GM12878 (cell line): ENCODE measurements around the gene MLPH. TPM values are rescaled to one million over a fixed set of nuclear protein-coding genes. Genes with fewer than 3 reads are reported as not detected.

Experiments used
- ATAC-seq: fragments of 200-7000 bp; cut with Tn5 transposase; 3 replicates; pipeline ENCODE4 v1.9.1; 2020; ENCODE audit warnings: mild to moderate bottlenecking, moderate library complexity
- BruUV-seq: library from RNA; stranded (reverse); fragments of 400-500 nt; replicated peaks from 2 replicates; lab custom pipeline; 2021; lab: Mats Ljungman, UMichigan
- CTCF ChIA-PET: fragments of 300-600 bp; sonication (Branson Sonifier 250); formaldehyde crosslinking; extraction: SDS; loops from one replicate; lab custom pipeline; 2021; ENCODE audit warnings: inconsistent platforms; lab: Yijun Ruan, JAX
- POLR2A ChIA-PET: fragments of 350-600 bp; formaldehyde crosslinking; extraction: SDS; loops from one replicate; lab custom pipeline; 2021; ENCODE audit warnings: inconsistent platforms; lab: Charles Lee
- RAD21 ChIA-PET: fragments of 300-600 bp; sonication (Branson Sonifier 250); formaldehyde crosslinking; loops from one replicate; lab custom pipeline; 2023; ENCODE audit warnings: antibody characterized with exemption; ENCODE audit not compliant: unreplicated experiment; lab: Charles Lee
- SMC1A ChIA-PET: fragments of 300-600 bp; sonication (Branson Sonifier 250); formaldehyde crosslinking; loops from one replicate; lab custom pipeline; 2023; ENCODE audit not compliant: unreplicated experiment, uncharacterized antibody; lab: Charles Lee
- DNase-seq: peaks from one replicate; pipeline ENCODE4 v3.0.0-alpha.2; 2011; ENCODE audit warnings: low read depth, low spot score
- FAIRE-seq: peaks from 3 replicates; lab custom pipeline; 2011; peaks lifted over from hg19 to GRCh38; lab: Jason Lieb, UNC
- H2AFZ ChIP-seq: 2 replicates; pipeline ENCODE4 v1.6.0; 2011; ENCODE audit warnings: low read depth, low read length, control low read depth; ENCODE audit not compliant: control insufficient read depth
- H3K27ac ChIP-seq: 2 replicates; pipeline ENCODE4 v1.5.1; 2011; ENCODE audit warnings: control low read depth; ENCODE audit not compliant: control insufficient read depth, insufficient read depth
- H3K27me3 ChIP-seq, 2 experiments: replicated peaks in 1 of 2; 2 replicates each; pipeline versions ENCODE4 v1.6.0 to v1.6.1; 2011; ENCODE audit warnings: low read length in 1 of 2; ENCODE audit not compliant: control insufficient read depth in 2 of 2, insufficient read depth in 2 of 2
- H3K36me3 ChIP-seq, 2 experiments: 2 replicates each; pipeline ENCODE4 v1.5.1; 2011; ENCODE audit warnings: low read length in 1 of 2; ENCODE audit not compliant: control insufficient read depth in 2 of 2, insufficient read depth in 2 of 2
- H3K4me1 ChIP-seq: 2 replicates; pipeline ENCODE4 v1.6.1; 2011; ENCODE audit warnings: mild to moderate bottlenecking, low read length, moderate library complexity, mixed read lengths; ENCODE audit not compliant: control insufficient read depth, insufficient read depth
- H3K4me2 ChIP-seq: 2 replicates; pipeline ENCODE4 v1.6.0; 2011; ENCODE audit warnings: control low read depth; ENCODE audit not compliant: control insufficient read depth, insufficient read depth
- H3K4me3 ChIP-seq: fragments of 200-600 bp; sonication (generic); 2 replicates; pipeline ENCODE4 v1.5.1; 2016
- H3K79me2 ChIP-seq: 2 replicates; pipeline ENCODE4 v1.6.0; 2011; ENCODE audit warnings: low read length; ENCODE audit not compliant: control insufficient read depth, insufficient read depth
- H3K9ac ChIP-seq: 2 replicates; pipeline ENCODE4 v1.8.0; 2011; ENCODE audit warnings: low read length, control low read depth, mixed read lengths; ENCODE audit not compliant: control insufficient read depth, insufficient read depth
- H3K9me3 ChIP-seq: replicated peaks from 3 replicates; pipeline ENCODE4 v1.5.1; 2011; ENCODE audit warnings: mild to moderate bottlenecking, low read length; ENCODE audit not compliant: control insufficient read depth, insufficient read depth
- H4K20me1 ChIP-seq: 2 replicates; pipeline ENCODE4 v1.6.0; 2011; ENCODE audit not compliant: control insufficient read depth, insufficient read depth
- FOXM1 ChIP-seq: IDR thresholded peaks from 2 replicates; pipeline ENCODE4 v1.6.1; 2012; ENCODE audit warnings: low read depth, mild to moderate bottlenecking, inconsistent platforms, low read length, moderate library complexity
- IKZF2 ChIP-seq, 2 experiments: fragments of 450-650 bp; IDR thresholded peaks; 2 replicates each; pipeline ENCODE4 v1.6.1; 2017; ENCODE audit warnings: mild to moderate bottlenecking in 2 of 2, moderate library complexity in 2 of 2
- JUND ChIP-seq: IDR thresholded peaks from 2 replicates; pipeline ENCODE4 v1.6.1; 2012; ENCODE audit warnings: low read depth, mild to moderate bottlenecking, low read length, improper control_type of control experiment, moderate library complexity
- KDM1A ChIP-seq: fragments of 200-600 bp; sonication (generic); IDR thresholded peaks from 2 replicates; pipeline ENCODE4 v1.6.1; 2016; ENCODE audit warnings: borderline replicate concordance
- NFXL1 ChIP-seq: fragments of 450-650 bp; IDR thresholded peaks from 2 replicates; pipeline ENCODE4 v1.6.1; 2017; ENCODE audit warnings: antibody characterized with exemption, mild to moderate bottlenecking, borderline replicate concordance
- NFYA ChIP-seq: IDR thresholded peaks from 2 replicates; pipeline ENCODE4 v1.6.1; 2011; ENCODE audit warnings: low read depth, mild to moderate bottlenecking, low read length, improper control_type of control experiment, borderline replicate concordance
- POU2F2 ChIP-seq: IDR thresholded peaks from 3 replicates; pipeline ENCODE4 v1.6.1; 2011; ENCODE audit warnings: low read depth, mild to moderate bottlenecking, low read length, borderline replicate concordance
- SIX5 ChIP-seq: IDR thresholded peaks from 2 replicates; pipeline ENCODE4 v1.6.1; 2011; ENCODE audit warnings: mild to moderate bottlenecking, low read depth, low read length, moderate library complexity; ENCODE audit not compliant: severe bottlenecking
- YY1 ChIP-seq: IDR thresholded peaks from 2 replicates; pipeline ENCODE4 v1.6.1; 2011; ENCODE audit warnings: low read depth, mild to moderate bottlenecking, low read length
- ZNF384 ChIP-seq: IDR thresholded peaks from 2 replicates; pipeline ENCODE4 v1.6.1; 2012; ENCODE audit warnings: low read depth, mild to moderate bottlenecking, low read length, improper control_type of control experiment, borderline replicate concordance
- in situ Hi-C: fragments of 300-500 bp; cut with MboI; formaldehyde crosslinking; loops from 9 replicates; pipeline ENCODE4 v1.14.3; 2018; ENCODE audit warnings: mixed read lengths
- intact Hi-C: fragments of 100-400 bp; cut with micrococcal nuclease; formaldehyde crosslinking; loops from one replicate; pipeline ENCODE4 v1.14.2; 2022; ENCODE audit not compliant: unreplicated experiment
- polyA plus RNA-seq, 11 experiments: library from polyadenylated mRNA; depleted of rRNA in 4 of 11; unstranded in 6 of 11; stranded (reverse) in 5 of 11; fragments of >200 nt; fragmentation: Nextera tagmentation in 4 of 11; fragmentation: Illumina TruSeq in 1 of 11; extraction: Ambion mirVana in 4 of 11; extraction: Trizol in 1 of 11; gene quantifications; 1 replicate in 1 of 11; 2 replicates in 10 of 11; pipeline versions ENCODE4 v1.2.1 to v1.2.3, GENCODE V29; 2011 to 2016; ENCODE audit warnings: inconsistent platforms in 2 of 11, missing spikeins in 2 of 11, low read depth in 1 of 11
- total RNA-seq, 4 experiments: library from RNA; depleted of rRNA in 3 of 4; stranded (reverse); fragments of >200 nt in 3 of 4; fragmentation: Illumina TruSeq in 1 of 4; extraction: Trizol in 1 of 4; gene quantifications; 2 replicates each; pipeline versions ENCODE4 v1.2.1 to v1.2.3, GENCODE V29; 2013 to 2021
- TF ChIP-seq, protein P1 (sequence below): fragments of 450-650 bp; IDR thresholded peaks from 2 replicates; pipeline ENCODE4 v1.6.1; 2016; ENCODE audit warnings: mild to moderate bottlenecking, moderate library complexity, borderline replicate concordance
- TF ChIP-seq, protein P2 (sequence below): fragments of 450-650 bp; IDR thresholded peaks from 2 replicates; pipeline ENCODE4 v1.6.1; 2016; ENCODE audit warnings: mild to moderate bottlenecking
- TF ChIP-seq, protein P3 (sequence below): IDR thresholded peaks from 2 replicates; pipeline ENCODE4 v1.6.1; 2012; ENCODE audit warnings: low read length, inconsistent platforms
- TF ChIP-seq, protein P4 (sequence below): fragments of 450-650 bp; IDR thresholded peaks from 2 replicates; pipeline ENCODE4 v1.6.1; 2017; ENCODE audit warnings: mild to moderate bottlenecking, moderate library complexity

The MLPH gene
- total and polyA plus RNA-seq, 10 of the 15 experiments (the other 5 are each of a cell fraction or from before 2014, with no cell fraction given): 0.16 to 0.85 TPM; not detected in 8

DNA sequence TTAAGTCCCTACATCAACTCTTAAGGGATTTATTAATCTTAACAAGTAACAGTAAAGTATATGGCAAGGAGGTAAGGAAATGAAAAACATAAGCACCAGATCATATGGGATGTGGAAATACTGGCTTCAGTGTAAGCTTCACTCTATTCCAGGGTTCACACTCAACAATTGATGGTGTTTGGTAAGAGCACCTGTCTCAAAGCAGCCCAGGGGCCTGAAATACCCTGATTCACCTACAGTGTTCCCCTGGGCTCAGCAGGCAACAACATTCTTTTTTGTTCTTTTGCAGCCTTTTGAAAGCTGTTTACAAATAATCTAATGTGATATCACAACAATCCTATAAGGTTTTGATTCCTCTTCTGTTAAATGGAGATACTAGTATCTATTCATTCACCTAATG, 1.2 kb upstream of the MLPH start:
- no peaks in the 10 kb centered on the region; the same call in 2 of the 3 replicates for H3K9me3 ChIP-seq
- no peaks in the 10 kb centered on the region for H3K36me3 ChIP-seq
- no TSS peak for BruUV-seq
- H3K4me2 ChIP-seq: no peak overlapping the region
- H4K20me1 ChIP-seq: no peaks in the 10 kb centered on the region
- in situ Hi-C loops (no loop called here), intact Hi-C loops (no loop called here)
- no peak overlapping the region for H3K4me3 ChIP-seq
- H3K27ac ChIP-seq: no peak overlapping the region
- peaks cover 6 to 17% of the 10 kb centered on the region in 2 experiments; a peak in 2 of 4 replicates for H3K27me3 ChIP-seq
- H3K79me2 ChIP-seq: no peaks in the 10 kb centered on the region
- SMC1A ChIA-PET: no interaction called here
- POLR2A ChIA-PET: no interaction called here
- DNase-seq (no peak), ATAC-seq (no peak), FAIRE-seq (no peak)
- TF ChIP-seq, protein P1, sequence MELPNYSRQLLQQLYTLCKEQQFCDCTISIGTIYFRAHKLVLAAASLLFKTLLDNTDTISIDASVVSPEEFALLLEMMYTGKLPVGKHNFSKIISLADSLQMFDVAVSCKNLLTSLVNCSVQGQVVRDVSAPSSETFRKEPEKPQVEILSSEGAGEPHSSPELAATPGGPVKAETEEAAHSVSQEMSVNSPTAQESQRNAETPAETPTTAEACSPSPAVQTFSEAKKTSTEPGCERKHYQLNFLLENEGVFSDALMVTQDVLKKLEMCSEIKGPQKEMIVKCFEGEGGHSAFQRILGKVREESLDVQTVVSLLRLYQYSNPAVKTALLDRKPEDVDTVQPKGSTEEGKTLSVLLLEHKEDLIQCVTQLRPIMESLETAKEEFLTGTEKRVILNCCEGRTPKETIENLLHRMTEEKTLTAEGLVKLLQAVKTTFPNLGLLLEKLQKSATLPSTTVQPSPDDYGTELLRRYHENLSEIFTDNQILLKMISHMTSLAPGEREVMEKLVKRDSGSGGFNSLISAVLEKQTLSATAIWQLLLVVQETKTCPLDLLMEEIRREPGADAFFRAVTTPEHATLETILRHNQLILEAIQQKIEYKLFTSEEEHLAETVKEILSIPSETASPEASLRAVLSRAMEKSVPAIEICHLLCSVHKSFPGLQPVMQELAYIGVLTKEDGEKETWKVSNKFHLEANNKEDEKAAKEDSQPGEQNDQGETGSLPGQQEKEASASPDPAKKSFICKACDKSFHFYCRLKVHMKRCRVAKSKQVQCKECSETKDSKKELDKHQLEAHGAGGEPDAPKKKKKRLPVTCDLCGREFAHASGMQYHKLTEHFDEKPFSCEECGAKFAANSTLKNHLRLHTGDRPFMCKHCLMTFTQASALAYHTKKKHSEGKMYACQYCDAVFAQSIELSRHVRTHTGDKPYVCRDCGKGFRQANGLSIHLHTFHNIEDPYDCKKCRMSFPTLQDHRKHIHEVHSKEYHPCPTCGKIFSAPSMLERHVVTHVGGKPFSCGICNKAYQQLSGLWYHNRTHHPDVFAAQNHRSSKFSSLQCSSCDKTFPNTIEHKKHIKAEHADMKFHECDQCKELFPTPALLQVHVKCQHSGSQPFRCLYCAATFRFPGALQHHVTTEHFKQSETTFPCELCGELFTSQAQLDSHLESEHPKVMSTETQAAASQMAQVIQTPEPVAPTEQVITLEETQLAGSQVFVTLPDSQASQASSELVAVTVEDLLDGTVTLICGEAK: no peak
- TF ChIP-seq ZNF384: no peak
- TF ChIP-seq KDM1A: no peak
- TF ChIP-seq NFYA: no peak
- no peak for TF ChIP-seq FOXM1
- no peak for TF ChIP-seq YY1
- TF ChIP-seq SIX5: no peak
- TF ChIP-seq, protein P2, sequence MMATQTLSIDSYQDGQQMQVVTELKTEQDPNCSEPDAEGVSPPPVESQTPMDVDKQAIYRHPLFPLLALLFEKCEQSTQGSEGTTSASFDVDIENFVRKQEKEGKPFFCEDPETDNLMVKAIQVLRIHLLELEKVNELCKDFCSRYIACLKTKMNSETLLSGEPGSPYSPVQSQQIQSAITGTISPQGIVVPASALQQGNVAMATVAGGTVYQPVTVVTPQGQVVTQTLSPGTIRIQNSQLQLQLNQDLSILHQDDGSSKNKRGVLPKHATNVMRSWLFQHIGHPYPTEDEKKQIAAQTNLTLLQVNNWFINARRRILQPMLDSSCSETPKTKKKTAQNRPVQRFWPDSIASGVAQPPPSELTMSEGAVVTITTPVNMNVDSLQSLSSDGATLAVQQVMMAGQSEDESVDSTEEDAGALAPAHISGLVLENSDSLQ: no peak
- no peak for TF ChIP-seq NFXL1
- no peak for TF ChIP-seq JUND
- TF ChIP-seq, protein P3, sequence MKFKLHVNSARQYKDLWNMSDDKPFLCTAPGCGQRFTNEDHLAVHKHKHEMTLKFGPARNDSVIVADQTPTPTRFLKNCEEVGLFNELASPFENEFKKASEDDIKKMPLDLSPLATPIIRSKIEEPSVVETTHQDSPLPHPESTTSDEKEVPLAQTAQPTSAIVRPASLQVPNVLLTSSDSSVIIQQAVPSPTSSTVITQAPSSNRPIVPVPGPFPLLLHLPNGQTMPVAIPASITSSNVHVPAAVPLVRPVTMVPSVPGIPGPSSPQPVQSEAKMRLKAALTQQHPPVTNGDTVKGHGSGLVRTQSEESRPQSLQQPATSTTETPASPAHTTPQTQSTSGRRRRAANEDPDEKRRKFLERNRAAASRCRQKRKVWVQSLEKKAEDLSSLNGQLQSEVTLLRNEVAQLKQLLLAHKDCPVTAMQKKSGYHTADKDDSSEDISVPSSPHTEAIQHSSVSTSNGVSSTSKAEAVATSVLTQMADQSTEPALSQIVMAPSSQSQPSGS: no peak
- no peak for TF ChIP-seq IKZF2 (IDR thresholded peaks at IDR 0.05)
- TF ChIP-seq, protein P4, sequence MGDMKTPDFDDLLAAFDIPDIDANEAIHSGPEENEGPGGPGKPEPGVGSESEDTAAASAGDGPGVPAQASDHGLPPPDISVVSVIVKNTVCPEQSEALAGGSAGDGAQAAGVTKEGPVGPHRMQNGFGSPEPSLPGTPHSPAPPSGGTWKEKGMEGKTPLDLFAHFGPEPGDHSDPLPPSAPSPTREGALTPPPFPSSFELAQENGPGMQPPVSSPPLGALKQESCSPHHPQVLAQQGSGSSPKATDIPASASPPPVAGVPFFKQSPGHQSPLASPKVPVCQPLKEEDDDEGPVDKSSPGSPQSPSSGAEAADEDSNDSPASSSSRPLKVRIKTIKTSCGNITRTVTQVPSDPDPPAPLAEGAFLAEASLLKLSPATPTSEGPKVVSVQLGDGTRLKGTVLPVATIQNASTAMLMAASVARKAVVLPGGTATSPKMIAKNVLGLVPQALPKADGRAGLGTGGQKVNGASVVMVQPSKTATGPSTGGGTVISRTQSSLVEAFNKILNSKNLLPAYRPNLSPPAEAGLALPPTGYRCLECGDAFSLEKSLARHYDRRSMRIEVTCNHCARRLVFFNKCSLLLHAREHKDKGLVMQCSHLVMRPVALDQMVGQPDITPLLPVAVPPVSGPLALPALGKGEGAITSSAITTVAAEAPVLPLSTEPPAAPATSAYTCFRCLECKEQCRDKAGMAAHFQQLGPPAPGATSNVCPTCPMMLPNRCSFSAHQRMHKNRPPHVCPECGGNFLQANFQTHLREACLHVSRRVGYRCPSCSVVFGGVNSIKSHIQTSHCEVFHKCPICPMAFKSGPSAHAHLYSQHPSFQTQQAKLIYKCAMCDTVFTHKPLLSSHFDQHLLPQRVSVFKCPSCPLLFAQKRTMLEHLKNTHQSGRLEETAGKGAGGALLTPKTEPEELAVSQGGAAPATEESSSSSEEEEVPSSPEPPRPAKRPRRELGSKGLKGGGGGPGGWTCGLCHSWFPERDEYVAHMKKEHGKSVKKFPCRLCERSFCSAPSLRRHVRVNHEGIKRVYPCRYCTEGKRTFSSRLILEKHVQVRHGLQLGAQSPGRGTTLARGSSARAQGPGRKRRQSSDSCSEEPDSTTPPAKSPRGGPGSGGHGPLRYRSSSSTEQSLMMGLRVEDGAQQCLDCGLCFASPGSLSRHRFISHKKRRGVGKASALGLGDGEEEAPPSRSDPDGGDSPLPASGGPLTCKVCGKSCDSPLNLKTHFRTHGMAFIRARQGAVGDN: no peak
- TF ChIP-seq POU2F2: no peak
- no peak overlapping the region for H2AFZ ChIP-seq
- no peak overlapping the region for H3K9ac ChIP-seq
- CTCF ChIA-PET: no interaction called here
- no peaks in the 10 kb centered on the region for H3K4me1 ChIP-seq
- RAD21 ChIA-PET: no interaction called here
